Measurements from ENCODE around the gene SPTBN5.

Gene SPTBN5

DNA sequence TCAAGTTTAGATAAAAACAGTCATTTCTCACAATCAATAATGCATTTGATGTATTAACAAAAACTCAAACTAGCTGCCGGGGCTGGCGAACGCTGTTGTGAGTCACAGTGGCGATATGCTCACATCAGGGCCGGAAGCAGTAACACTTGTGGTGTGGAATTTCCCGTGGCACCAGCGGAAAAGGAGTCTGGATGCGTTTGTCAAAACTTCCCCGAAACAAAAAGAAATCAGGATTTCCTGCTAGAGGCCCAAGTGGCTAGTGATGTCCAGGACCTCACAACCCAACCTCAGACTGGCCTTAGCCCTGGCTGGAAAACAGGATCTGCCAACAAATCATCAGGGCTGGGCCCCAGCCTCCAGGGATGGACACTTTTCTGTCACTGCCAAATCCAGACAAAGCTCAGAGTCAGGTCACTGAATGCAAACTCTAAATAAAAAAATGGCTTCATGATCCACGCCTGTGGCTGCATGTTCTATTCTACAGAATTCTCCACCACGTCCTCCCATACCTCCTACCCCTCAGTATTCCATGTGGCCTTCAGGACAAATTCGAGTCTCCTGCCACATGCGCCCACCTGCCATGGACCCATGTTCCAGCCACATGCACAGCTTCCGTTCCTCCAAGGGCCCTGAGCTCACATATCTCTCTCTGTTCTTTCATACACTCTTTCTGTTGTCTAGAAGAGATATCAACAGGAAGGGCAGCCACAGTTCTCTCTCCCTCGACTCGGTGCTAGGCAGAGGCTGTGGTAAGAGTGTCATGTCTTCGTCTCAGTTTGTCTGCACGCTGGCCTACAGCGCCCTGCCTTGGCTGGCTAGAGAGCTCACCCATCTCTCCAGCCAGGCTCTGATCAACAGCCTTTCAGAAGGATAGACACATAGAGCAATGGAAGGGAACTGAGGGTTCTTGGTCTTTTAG is 43.1 kb upstream of the SPTBN5 start:
- ChIA-PET CTCF (interaction anchor here (0.6 to 2.1 kb wide), 10 partner anchors 11 to 163 kb away, joined by 3 to 6 read pairs (median 4); partner anchors contain the start of gene MAPKBP1), POLR2A (interaction anchor here (0.9 to 1.4 kb wide), 2 partner anchors 16 to 36 kb away, joined by 3 read pairs; partner anchors contain the start of gene EHD4)
- TF ChIP-seq, protein P1, sequence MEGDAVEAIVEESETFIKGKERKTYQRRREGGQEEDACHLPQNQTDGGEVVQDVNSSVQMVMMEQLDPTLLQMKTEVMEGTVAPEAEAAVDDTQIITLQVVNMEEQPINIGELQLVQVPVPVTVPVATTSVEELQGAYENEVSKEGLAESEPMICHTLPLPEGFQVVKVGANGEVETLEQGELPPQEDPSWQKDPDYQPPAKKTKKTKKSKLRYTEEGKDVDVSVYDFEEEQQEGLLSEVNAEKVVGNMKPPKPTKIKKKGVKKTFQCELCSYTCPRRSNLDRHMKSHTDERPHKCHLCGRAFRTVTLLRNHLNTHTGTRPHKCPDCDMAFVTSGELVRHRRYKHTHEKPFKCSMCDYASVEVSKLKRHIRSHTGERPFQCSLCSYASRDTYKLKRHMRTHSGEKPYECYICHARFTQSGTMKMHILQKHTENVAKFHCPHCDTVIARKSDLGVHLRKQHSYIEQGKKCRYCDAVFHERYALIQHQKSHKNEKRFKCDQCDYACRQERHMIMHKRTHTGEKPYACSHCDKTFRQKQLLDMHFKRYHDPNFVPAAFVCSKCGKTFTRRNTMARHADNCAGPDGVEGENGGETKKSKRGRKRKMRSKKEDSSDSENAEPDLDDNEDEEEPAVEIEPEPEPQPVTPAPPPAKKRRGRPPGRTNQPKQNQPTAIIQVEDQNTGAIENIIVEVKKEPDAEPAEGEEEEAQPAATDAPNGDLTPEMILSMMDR (IDR thresholded peaks at IDR 0.05; ENCODE audit: control extremely low read depth, extremely low read depth, low read depth, missing control alignments), result peak; percentile 57
- DNase-seq (ENCODE audit: extremely low spot score), result peak; percentile 66

- DNase-seq (ENCODE audit: extremely low spot score), result no peak
- ChIA-PET CTCF (interaction anchor here (0.9 to 1.9 kb wide), 5 partner anchors 12 to 59 kb away, joined by 3 to 6 read pairs (median 4); no protein-coding TSS in a partner anchor), POLR2A (interaction anchor here (0.9 kb wide), 1 partner anchor 17 kb away, joined by 3 read pairs; no protein-coding TSS in a partner anchor)
- TF ChIP-seq, protein P1 (IDR thresholded peaks at IDR 0.05; ENCODE audit: control extremely low read depth, extremely low read depth, low read depth, missing control alignments), result no peak
These were observed 42.3 kb upstream of the SPTBN5 start for GRCh38 chr15:41936155-41936554.

- TF ChIP-seq, protein P1 (IDR thresholded peaks at IDR 0.05; ENCODE audit: control extremely low read depth, extremely low read depth, low read depth, missing control alignments), result no peak
- no peak for DNase-seq (ENCODE audit: extremely low spot score)
- CTCF ChIA-PET, result interaction anchor here (0.9 to 1.9 kb wide), 4 partner anchors 12 to 34 kb away, joined by 3 to 6 read pairs (median 4); no protein-coding TSS in a partner anchor
- POLR2A ChIA-PET, result interaction anchor here (0.9 kb wide), 1 partner anchor 18 kb away, joined by 3 read pairs; no protein-coding TSS in a partner anchor
These were observed 41.7 kb upstream of the SPTBN5 start for GRCh38 chr15:41935566-41936020.

DNA sequence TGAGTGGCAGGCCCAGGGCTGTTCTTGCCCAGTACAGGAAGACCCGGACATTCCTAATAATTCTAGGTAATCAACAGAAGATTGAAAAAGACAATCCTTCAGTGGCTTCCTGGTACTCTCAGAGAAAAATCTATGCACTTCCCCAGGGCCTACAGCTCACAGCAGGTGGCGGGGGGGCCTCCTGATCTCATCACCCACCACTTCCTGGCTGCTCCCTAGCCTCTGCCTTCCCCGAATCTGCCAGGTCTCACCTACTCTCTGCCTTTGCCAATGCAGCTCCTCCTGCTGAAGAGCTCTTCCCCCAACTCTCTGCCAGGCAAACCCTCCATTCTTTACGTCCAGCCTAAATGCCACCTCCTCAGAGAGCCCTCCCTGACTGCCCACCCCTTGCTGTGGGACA is 41.0 kb upstream of the SPTBN5 start:
- POLR2A ChIA-PET, result interaction anchor here (0.8 kb wide), 1 partner anchor 24 kb away, joined by 5 read pairs; no protein-coding TSS in a partner anchor
- CTCF ChIA-PET, result interaction anchor here (1.2 to 1.5 kb wide), 2 partner anchors 30 to 35 kb away, joined by 3 to 4 read pairs; no protein-coding TSS in a partner anchor
- peak; percentile 50 for DNase-seq (ENCODE audit: extremely low spot score)
- TF ChIP-seq, protein P1 (IDR thresholded peaks at IDR 0.05; ENCODE audit: control extremely low read depth, extremely low read depth, low read depth, missing control alignments), result no peak

DNA sequence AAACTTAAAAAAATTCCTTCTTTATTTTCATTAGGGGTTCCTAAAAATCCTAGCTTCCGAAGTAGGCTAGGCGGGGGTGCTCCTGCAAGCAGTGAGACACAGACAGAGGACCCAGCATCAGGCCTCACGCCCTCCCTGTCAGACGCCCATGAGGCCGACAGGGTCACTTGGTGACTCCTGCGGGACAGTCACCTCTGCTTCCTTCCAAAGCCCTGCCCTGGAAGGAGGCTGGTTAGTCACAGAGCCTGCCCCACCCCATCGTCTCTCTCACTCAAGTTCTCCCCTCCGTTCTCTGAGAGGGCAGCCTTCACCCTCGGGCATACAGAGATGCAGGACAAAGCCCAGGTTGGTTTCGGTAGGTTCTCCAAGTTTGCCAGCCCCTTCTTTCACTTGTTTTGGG is 39.9 kb upstream of the SPTBN5 start:
- TF ChIP-seq, protein P1 (IDR thresholded peaks at IDR 0.05; ENCODE audit: control extremely low read depth, extremely low read depth, low read depth, missing control alignments), result no peak
- CTCF ChIA-PET, result interaction anchor here (1.0 to 1.4 kb wide), 3 partner anchors 11 to 161 kb away, joined by 3 to 5 read pairs (median 3); no protein-coding TSS in a partner anchor
- POLR2A ChIA-PET, result no interaction called here
- no peak for DNase-seq (ENCODE audit: extremely low spot score)

DNA sequence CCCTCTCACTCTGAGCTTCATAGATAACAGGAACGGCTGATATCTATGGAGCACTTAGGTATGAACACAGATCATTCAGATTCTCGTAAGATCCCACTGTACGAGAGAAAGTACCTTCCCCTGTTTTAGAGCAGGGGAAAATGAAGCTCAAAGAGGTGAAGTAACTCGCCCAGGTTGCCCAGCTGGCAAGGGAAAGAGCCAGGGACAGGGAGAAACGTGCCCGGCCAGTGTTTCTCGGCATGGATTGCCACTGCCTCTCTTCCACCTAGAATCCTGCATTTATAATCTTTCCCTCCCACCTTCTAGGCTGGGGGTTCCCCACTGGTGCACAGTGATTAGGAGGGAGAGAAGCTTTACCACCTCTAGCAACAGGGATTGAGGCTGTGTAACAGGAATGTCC is 39.5 kb upstream of the SPTBN5 start:
- POLR2A ChIA-PET, result no interaction called here

More for the DNA sequence above, 39.5 kb upstream of the SPTBN5 start:
- CTCF ChIA-PET, result interaction anchor here (1.0 to 1.6 kb wide), 5 partner anchors 11 to 160 kb away, joined by 3 to 5 read pairs (median 4); no protein-coding TSS in a partner anchor
- TF ChIP-seq, protein P1 (IDR thresholded peaks at IDR 0.05; ENCODE audit: control extremely low read depth, extremely low read depth, low read depth, missing control alignments), result no peak
- no peak for DNase-seq (ENCODE audit: extremely low spot score)

Measured in GM10248 (cell line).